Ishikawa (cell line): ENCODE results near the gene KCNAB2.

Experiments used
- CEBPB ChIP-seq: IDR thresholded peaks from 2 replicates; pipeline ENCODE4 v1.6.1; 2012
- EP300 ChIP-seq: IDR thresholded peaks from 2 replicates; pipeline ENCODE4 v1.6.1; 2012; ENCODE audit warnings: borderline replicate concordance
- FOXM1 ChIP-seq: IDR thresholded peaks from 2 replicates; pipeline ENCODE4 v1.6.1; 2012; ENCODE audit warnings: low read depth, borderline replicate concordance
- RAD21 ChIP-seq: IDR thresholded peaks from 2 replicates; pipeline ENCODE4 v1.6.1; 2012; ENCODE audit warnings: low read depth
- TCF12 ChIP-seq: IDR thresholded peaks from 2 replicates; pipeline ENCODE4 v1.6.1; 2012; ENCODE audit warnings: low read depth
- TEAD4 ChIP-seq: IDR thresholded peaks from 2 replicates; pipeline ENCODE4 v1.6.1; 2012
- YY1 ChIP-seq: IDR thresholded peaks from 2 replicates; pipeline ENCODE4 v1.6.1; 2012; ENCODE audit warnings: low read depth
- ZBTB7A ChIP-seq: IDR thresholded peaks from 2 replicates; pipeline ENCODE4 v1.6.1; 2012; ENCODE audit warnings: low read depth
- TF ChIP-seq, protein P1 (sequence below): IDR thresholded peaks from 2 replicates; pipeline ENCODE4 v1.6.1; 2012; ENCODE audit warnings: low read depth, mild to moderate bottlenecking
- TF ChIP-seq, protein P2 (sequence below): IDR thresholded peaks from 2 replicates; pipeline ENCODE4 v1.6.1; 2012
- TF ChIP-seq, protein P3 (sequence below): IDR thresholded peaks from 2 replicates; pipeline ENCODE4 v1.6.1; 2012

DNA sequence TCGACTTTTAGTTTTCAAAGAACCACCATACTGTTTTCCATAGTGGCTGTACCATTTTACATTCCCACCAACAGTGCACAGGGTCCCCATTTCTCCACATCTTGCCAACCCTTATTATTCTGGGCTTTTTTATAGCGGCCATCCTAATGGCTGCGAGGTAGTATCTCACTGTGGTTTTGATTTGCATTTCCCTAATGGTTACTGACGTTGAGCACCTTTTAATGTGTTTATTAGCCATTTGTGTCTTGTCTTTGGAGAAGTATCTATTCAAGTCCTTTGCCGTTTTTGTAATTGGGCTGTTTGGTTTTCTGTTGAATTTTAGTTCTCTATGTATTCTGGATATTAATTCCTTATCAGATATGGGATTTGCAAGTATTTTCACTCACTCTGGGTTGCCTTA is 22.3 kb upstream of the KCNAB2 start:
- no peak for TF ChIP-seq RAD21
- TF ChIP-seq, protein P1, sequence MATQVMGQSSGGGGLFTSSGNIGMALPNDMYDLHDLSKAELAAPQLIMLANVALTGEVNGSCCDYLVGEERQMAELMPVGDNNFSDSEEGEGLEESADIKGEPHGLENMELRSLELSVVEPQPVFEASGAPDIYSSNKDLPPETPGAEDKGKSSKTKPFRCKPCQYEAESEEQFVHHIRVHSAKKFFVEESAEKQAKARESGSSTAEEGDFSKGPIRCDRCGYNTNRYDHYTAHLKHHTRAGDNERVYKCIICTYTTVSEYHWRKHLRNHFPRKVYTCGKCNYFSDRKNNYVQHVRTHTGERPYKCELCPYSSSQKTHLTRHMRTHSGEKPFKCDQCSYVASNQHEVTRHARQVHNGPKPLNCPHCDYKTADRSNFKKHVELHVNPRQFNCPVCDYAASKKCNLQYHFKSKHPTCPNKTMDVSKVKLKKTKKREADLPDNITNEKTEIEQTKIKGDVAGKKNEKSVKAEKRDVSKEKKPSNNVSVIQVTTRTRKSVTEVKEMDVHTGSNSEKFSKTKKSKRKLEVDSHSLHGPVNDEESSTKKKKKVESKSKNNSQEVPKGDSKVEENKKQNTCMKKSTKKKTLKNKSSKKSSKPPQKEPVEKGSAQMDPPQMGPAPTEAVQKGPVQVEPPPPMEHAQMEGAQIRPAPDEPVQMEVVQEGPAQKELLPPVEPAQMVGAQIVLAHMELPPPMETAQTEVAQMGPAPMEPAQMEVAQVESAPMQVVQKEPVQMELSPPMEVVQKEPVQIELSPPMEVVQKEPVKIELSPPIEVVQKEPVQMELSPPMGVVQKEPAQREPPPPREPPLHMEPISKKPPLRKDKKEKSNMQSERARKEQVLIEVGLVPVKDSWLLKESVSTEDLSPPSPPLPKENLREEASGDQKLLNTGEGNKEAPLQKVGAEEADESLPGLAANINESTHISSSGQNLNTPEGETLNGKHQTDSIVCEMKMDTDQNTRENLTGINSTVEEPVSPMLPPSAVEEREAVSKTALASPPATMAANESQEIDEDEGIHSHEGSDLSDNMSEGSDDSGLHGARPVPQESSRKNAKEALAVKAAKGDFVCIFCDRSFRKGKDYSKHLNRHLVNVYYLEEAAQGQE = no peak
- no peak for TF ChIP-seq TEAD4
- TF ChIP-seq, protein P2, sequence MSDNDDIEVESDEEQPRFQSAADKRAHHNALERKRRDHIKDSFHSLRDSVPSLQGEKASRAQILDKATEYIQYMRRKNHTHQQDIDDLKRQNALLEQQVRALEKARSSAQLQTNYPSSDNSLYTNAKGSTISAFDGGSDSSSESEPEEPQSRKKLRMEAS = no peak
- TF ChIP-seq, protein P3, sequence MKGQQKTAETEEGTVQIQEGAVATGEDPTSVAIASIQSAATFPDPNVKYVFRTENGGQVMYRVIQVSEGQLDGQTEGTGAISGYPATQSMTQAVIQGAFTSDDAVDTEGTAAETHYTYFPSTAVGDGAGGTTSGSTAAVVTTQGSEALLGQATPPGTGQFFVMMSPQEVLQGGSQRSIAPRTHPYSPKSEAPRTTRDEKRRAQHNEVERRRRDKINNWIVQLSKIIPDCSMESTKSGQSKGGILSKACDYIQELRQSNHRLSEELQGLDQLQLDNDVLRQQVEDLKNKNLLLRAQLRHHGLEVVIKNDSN = no peak
- no peak for TF ChIP-seq FOXM1
- no peak for TF ChIP-seq EP300
- TF ChIP-seq YY1 = no peak
- no peak for TF ChIP-seq CEBPB
- no peak for TF ChIP-seq ZBTB7A
- no peak for TF ChIP-seq TCF12
